Thoracic aorta (tissue), 2 donors: Measurements from ENCODE around the gene MICAL2. TPM values are rescaled to one million over a fixed set of nuclear protein-coding genes. Genes with fewer than 3 reads are reported as not detected.
A peak's percentile ranks its signal among the peaks of the same experiment; 100 is the strongest.

ENCODE experiments used
- ATAC-seq: fragments of 150-250 bp; one replicate; pipeline ENCODE4 v1.8.0; 2017; ENCODE audit warnings: low read depth; ENCODE audit not compliant: insufficient number of reproducible peaks, low FRiP score
- DNase-seq: peaks from one replicate; pipeline ENCODE4 v3.0.0-alpha.2; 2020; ENCODE audit warnings: low spot score
- H3K27ac ChIP-seq, 2 donors: fragments of 200-600 bp; sonication (generic); 1 replicate in 1 of 2; 2 replicates in 1 of 2; pipeline ENCODE4 v1.5.1; 2016; ENCODE audit warnings: mild to moderate bottlenecking in 2 of 2, moderate library complexity in 2 of 2
- H3K27me3 ChIP-seq: fragments of 200-600 bp; sonication (generic); replicated peaks from 2 replicates; pipeline ENCODE4 v1.6.0; 2016; ENCODE audit warnings: mild to moderate bottlenecking; ENCODE audit not compliant: insufficient read depth
- H3K36me3 ChIP-seq: fragments of 200-600 bp; sonication (generic); one replicate; pipeline ENCODE4 v1.5.1; 2016
- H3K4me1 ChIP-seq, 2 donors: fragments of 200-600 bp; sonication (generic); 1 replicate in 1 of 2; 2 replicates in 1 of 2; pipeline versions ENCODE4 v1.5.1 to v1.6.0; 2016; ENCODE audit warnings: low read depth in 2 of 2, mild to moderate bottlenecking in 1 of 2; ENCODE audit not compliant: control insufficient read depth in 1 of 2
- H3K4me3 ChIP-seq: fragments of 200-600 bp; sonication (generic); 2 replicates; pipeline ENCODE4 v1.5.1; 2016; ENCODE audit warnings: mild to moderate bottlenecking
- H3K9me3 ChIP-seq: fragments of 200-600 bp; sonication (generic); 2 replicates; pipeline ENCODE4 v1.5.1; 2016
- CTCF ChIP-seq: fragments of 200-600 bp; sonication (generic); IDR thresholded peaks from one replicate; pipeline ENCODE4 v1.5.1; 2019; ENCODE audit warnings: antibody characterized with exemption
- total RNA-seq, 2 donors: library from RNA; depleted of rRNA; stranded (reverse); fragments of >200 nt; gene quantifications; one replicate each; pipeline versions ENCODE4 v1.1.0 to v1.2.3, GENCODE V29; 2016

The MICAL2 gene
- total RNA-seq, 2 donors from 2014 or later = 791 to 989 TPM

- H3K9me3 ChIP-seq = no peaks in the 10 kb centered on the region
- TF ChIP-seq CTCF = no peak
- DNase-seq (no peak), ATAC-seq (no peak)
- H3K27me3 ChIP-seq = no peaks in the 10 kb centered on the region
- H3K27ac ChIP-seq = peak overlapping the region; percentile 86 to 95
- peaks cover 12 to 70% of the 10 kb centered on the region in 2 donors for H3K4me1 ChIP-seq
- H3K36me3 ChIP-seq = peaks cover 75% of the 10 kb centered on the region
- no peak overlapping the region for H3K4me3 ChIP-seq
Observed at GRCh38 chr11:12214751-12215150, 104.4 kb downstream of the MICAL2 start.

GRCh38 chr11:12215181-12215593 lies 104.8 kb downstream of the MICAL2 start:
- no peaks in the 10 kb centered on the region for H3K9me3 ChIP-seq
- peak overlapping the region; percentile 86 to 95 for H3K27ac ChIP-seq
- peaks cover 71% of the 10 kb centered on the region for H3K36me3 ChIP-seq
- no peak overlapping the region for H3K4me3 ChIP-seq
- no peak for ATAC-seq
- no peaks in the 10 kb centered on the region for H3K27me3 ChIP-seq
- H3K4me1 ChIP-seq = peaks cover 17 to 72% of the 10 kb centered on the region in 2 donors
- no peak for DNase-seq
- TF ChIP-seq CTCF = no peak

DNA sequence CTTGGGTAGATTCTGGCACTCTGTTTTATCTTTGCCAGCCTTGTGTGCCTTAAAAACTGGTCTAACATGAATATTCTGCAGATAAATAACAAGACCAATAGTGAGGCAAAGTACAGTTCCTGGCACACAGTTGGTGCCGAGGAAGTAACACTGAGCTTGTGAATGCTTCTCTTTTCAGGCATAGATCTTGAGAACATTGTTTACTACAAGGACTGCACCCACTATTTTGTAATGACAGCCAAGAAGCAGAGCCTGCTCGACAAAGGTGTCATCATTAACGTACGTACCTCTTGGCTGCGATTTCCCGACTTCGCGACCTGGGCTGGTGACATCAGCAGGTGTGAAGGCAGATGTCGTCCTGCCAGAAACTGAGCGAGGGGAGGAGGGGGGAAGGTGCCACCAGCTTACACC lies 105.7 kb downstream of the MICAL2 start:
- Histone ChIP-seq H3K27ac (peak overlapping the region; percentile 86 to 95), H3K4me1 (peaks cover 25 to 77% of the 10 kb centered on the region in 2 donors), H3K36me3 (peaks cover 65% of the 10 kb centered on the region), H3K27me3 (no peaks in the 10 kb centered on the region), H3K4me3 (no peak overlapping the region), H3K9me3 (no peaks in the 10 kb centered on the region)
- no peak for DNase-seq
- no peak for TF ChIP-seq CTCF
- ATAC-seq = no peak

GRCh38 chr11:12216671-12217374 lies 106.4 kb downstream of the MICAL2 start:
- TF ChIP-seq CTCF = no peak
- Histone ChIP-seq H3K36me3 (peaks cover 63% of the 10 kb centered on the region), H3K27ac (peak overlapping the region; percentile 86 to 95)

DNA sequence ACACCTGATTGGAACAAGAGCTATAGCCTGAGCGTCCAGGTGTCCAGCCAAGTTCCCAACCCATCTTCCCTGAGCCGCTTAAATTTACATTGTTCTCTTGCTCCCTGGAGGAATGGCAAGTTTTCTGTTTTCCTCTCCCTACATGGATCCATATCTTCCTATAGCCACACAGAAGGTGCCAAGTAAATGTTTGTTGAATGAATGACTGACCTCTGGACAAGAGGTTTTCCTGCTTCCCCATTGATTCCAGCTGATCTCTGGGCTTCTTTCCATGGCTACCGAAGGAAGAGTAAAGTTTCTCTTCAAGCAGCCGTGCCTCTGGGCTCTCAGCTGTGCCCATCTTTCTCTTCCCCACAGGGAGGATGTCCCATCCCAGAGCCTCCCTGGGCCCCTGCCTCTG lies 107.5 kb downstream of the MICAL2 start:
- Histone ChIP-seq H3K36me3 (peaks cover 67% of the 10 kb centered on the region), H3K27ac (peak overlapping the region; percentile 86 to 95), H3K27me3 (no peaks in the 10 kb centered on the region), H3K4me1 (peaks cover 32 to 95% of the 10 kb centered on the region in 2 donors), H3K9me3 (no peaks in the 10 kb centered on the region), H3K4me3 (no peak overlapping the region)
- ATAC-seq = no peak
- DNase-seq = no peak
- no peak for TF ChIP-seq CTCF

More at GRCh38 chr11:12216671-12217374, 106.4 kb downstream of the MICAL2 start:
- Histone ChIP-seq H3K4me3 (no peak overlapping the region), H3K9me3 (no peaks in the 10 kb centered on the region), H3K27me3 (no peaks in the 10 kb centered on the region), H3K4me1 (peaks cover 31 to 85% of the 10 kb centered on the region in 2 donors)
- DNase-seq = no peak
- ATAC-seq = no peak
